Measurements from ENCODE around the gene ZC3H12D. TPM values are rescaled to one million over a fixed set of nuclear protein-coding genes. Genes with fewer than 3 reads are reported as not detected.

ZC3H12D gene
- total RNA-seq, 4 donors from 2014 or later = 0.78 to 1.4 (median 0.99) TPM

DNA sequence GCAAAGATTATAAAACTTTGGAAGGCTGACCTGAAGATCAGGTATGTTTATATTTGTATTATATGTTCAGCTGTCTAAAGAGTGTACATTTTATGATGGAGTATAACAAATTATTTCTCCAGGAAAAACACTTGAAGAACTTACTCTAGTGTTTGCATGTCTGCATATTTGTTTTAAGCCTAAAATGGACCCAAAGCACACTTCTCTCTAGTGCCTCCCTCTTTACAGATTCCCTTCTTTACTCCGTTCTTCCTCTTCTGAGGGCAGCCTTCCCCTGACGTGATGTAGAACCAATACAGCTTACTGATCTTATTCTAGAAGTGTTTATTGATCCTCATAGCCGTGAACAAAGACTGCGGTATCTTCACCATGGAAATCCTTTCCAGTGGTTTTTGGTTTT lies 70.8 kb downstream of the ZC3H12D start:
- intact Hi-C loops (cut with DNase I) = no loop called here
- no peak overlapping the region for H3K27ac ChIP-seq
- no peak for DNase-seq
- no peak overlapping the region for H3K4me3 ChIP-seq (replicated peaks in 1 of 3)
- peaks cover 4 to 12% of the 10 kb centered on the region in 2 donors for H3K36me3 ChIP-seq
- 86 to 95% methylated on average over 4 of the region's 4 CpGs for WGBS, 2 donors
- no peaks in the 10 kb centered on the region for H3K9me3 ChIP-seq
- H3K27me3 ChIP-seq = no peaks in the 10 kb centered on the region
- peaks cover 0 to 4% of the 10 kb centered on the region in 2 donors for H3K4me1 ChIP-seq
- TF ChIP-seq POLR2A (IDR thresholded peaks at IDR 0.05) = no peak
- TF ChIP-seq, protein P1, sequence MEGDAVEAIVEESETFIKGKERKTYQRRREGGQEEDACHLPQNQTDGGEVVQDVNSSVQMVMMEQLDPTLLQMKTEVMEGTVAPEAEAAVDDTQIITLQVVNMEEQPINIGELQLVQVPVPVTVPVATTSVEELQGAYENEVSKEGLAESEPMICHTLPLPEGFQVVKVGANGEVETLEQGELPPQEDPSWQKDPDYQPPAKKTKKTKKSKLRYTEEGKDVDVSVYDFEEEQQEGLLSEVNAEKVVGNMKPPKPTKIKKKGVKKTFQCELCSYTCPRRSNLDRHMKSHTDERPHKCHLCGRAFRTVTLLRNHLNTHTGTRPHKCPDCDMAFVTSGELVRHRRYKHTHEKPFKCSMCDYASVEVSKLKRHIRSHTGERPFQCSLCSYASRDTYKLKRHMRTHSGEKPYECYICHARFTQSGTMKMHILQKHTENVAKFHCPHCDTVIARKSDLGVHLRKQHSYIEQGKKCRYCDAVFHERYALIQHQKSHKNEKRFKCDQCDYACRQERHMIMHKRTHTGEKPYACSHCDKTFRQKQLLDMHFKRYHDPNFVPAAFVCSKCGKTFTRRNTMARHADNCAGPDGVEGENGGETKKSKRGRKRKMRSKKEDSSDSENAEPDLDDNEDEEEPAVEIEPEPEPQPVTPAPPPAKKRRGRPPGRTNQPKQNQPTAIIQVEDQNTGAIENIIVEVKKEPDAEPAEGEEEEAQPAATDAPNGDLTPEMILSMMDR (IDR thresholded peaks at IDR 0.05) = no peak

DNA sequence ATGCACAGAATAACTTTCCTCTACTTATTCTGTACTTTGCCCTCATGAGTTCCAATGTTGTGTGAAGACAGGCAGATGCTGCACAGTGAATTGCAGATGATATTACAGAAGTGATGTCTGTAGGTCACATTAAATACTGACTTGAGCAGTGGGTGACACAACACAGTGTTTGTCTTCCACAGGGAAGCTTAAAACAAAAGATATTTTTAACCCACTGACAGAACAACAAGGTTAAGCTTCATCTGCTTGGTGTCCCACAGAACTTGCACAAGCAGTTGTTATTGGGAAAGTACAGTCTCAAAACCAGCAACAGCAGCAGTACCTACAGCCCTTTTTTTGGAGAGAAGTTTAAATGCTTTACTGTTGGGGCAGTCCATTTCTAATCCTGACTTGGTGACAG lies 74.3 kb downstream of the ZC3H12D start:
- no peak for DNase-seq
- intact Hi-C loops (cut with DNase I) = no loop called here

GRCh38 chr6:149409617-149410016 lies 75.2 kb downstream of the ZC3H12D start:
- Histone ChIP-seq H3K4me1 (peaks cover 0 to 4% of the 10 kb centered on the region in 2 donors), H3K36me3 (peaks cover 4 to 12% of the 10 kb centered on the region in 2 donors), H3K27ac (no peak overlapping the region), H3K4me3 (replicated peaks in 1 of 3) (no peak overlapping the region), H3K27me3 (no peaks in the 10 kb centered on the region), H3K9me3 (no peaks in the 10 kb centered on the region)
- TF ChIP-seq POLR2A (IDR thresholded peaks at IDR 0.05) = no peak
- TF ChIP-seq, protein P1 (IDR thresholded peaks at IDR 0.05) = no peak
- DNase-seq = no peak
- 95% methylated on average over 3 of the region's 3 CpGs for WGBS, 2 donors
- intact Hi-C loops (cut with DNase I) = no loop called here

More for the DNA sequence above, 74.3 kb downstream of the ZC3H12D start:
- H3K27me3 ChIP-seq = no peaks in the 10 kb centered on the region
- H3K27ac ChIP-seq = no peak overlapping the region
- peaks cover 0 to 4% of the 10 kb centered on the region in 2 donors for H3K4me1 ChIP-seq
- TF ChIP-seq, protein P1 (IDR thresholded peaks at IDR 0.05) = no peak
- TF ChIP-seq POLR2A (IDR thresholded peaks at IDR 0.05) = no peak
- no peaks in the 10 kb centered on the region for H3K9me3 ChIP-seq
- H3K4me3 ChIP-seq (replicated peaks in 1 of 3) = no peak overlapping the region
- H3K36me3 ChIP-seq = peaks cover 4 to 12% of the 10 kb centered on the region in 2 donors

DNA sequence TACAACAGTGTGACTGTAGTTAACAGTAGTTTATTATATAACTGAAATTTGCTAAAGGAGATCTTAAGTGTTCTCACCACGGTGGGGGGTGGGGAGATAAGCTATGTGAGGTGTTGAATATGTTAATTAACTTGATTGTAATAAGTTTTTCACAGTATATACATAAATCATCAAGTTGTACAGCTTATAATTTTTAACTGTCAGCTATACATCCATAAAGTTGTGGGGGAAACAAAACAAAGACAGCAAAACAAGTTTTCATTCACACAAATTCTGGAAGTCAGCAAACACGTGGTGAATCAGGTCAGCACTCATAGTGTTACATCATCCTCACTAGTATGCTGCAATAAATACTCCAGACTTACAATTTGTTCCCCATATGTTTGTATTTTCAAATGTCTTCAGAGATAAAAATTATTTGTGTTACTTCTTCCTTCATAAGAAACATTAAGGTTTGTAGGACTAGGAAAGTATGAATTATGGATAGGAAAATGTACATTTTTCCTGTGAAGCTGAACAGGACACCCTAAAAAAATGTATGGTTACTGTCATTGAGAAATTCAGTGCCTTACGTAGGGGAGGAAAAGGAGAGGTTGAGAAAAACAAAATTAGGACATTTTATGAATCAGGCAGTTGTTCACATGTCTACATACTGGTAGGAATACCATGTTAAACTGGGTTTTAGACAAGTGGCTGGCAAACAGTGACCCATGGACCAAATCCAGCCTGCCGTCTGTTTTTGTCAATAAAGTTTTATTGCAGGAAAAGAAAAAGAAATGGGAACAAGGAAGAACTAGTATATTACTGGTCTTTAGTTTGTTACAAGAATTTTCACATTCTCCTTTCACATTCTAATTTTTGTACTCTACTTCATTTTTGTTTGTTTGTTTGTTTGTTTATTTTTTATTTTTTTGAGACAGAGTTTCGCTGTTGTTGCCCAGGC lies 78.7 kb downstream of the ZC3H12D start:
- 89 to 93% methylated on average over 5 of the region's 5 CpGs for WGBS, 2 donors
- peaks cover 4 to 14% of the 10 kb centered on the region in 2 donors for H3K36me3 ChIP-seq
- H3K4me3 ChIP-seq (replicated peaks in 1 of 3) = no peak overlapping the region
- no peaks in the 10 kb centered on the region for H3K27me3 ChIP-seq
- no peaks in the 10 kb centered on the region for H3K4me1 ChIP-seq
- H3K27ac ChIP-seq = no peak overlapping the region
- TF ChIP-seq, protein P1 (IDR thresholded peaks at IDR 0.05) = no peak
- no peak for TF ChIP-seq POLR2A (IDR thresholded peaks at IDR 0.05)
- intact Hi-C loops (cut with DNase I) = no loop called here
- DNase-seq = no peak
- no peaks in the 10 kb centered on the region for H3K9me3 ChIP-seq

DNA sequence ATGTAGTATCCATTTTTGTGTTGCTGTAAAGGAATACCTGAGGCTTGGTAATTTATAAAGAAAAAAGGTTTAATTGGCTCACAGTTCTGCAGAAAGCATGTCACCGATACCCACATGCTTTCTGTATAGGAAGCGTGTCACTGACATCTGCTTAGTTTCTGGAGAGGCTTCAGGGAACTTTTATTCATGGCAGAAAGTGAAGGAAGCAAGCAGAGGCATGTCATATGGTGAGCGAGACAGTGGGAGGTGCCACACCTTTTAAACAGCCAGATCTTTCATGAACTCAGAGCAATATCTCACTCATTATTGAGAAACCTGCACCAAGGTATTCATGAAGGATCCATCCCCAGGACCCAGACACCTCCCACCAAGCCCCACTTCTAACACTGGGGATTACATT lies 81.3 kb downstream of the ZC3H12D start:
- no peak for DNase-seq
- intact Hi-C loops (cut with DNase I) = no loop called here
- no peaks in the 10 kb centered on the region for H3K4me1 ChIP-seq
- no peak overlapping the region for H3K27ac ChIP-seq
- no peaks in the 10 kb centered on the region for H3K9me3 ChIP-seq
- no peak overlapping the region for H3K4me3 ChIP-seq (replicated peaks in 1 of 3)
- TF ChIP-seq, protein P1 (IDR thresholded peaks at IDR 0.05) = no peak
- no peak for TF ChIP-seq POLR2A (IDR thresholded peaks at IDR 0.05)
- H3K36me3 ChIP-seq = peaks cover 4 to 11% of the 10 kb centered on the region in 2 donors
- no peaks in the 10 kb centered on the region for H3K27me3 ChIP-seq
- WGBS, 2 donors = 97 to 99% methylated on average over 3 of the region's 3 CpGs

Data from thyroid gland (tissue), 4 donors.